ENCODE measurements around the gene F12.
"Not testable (repeated sequence)": the region's sequence is repeated elsewhere in the genome, so short reads cannot be mapped to it uniquely, and the experiment has no call there.

The F12 gene

GRCh38 chr5:177368869-177369644 is 40.3 kb downstream of the F12 start:
- no peak for DNase-seq

DNA sequence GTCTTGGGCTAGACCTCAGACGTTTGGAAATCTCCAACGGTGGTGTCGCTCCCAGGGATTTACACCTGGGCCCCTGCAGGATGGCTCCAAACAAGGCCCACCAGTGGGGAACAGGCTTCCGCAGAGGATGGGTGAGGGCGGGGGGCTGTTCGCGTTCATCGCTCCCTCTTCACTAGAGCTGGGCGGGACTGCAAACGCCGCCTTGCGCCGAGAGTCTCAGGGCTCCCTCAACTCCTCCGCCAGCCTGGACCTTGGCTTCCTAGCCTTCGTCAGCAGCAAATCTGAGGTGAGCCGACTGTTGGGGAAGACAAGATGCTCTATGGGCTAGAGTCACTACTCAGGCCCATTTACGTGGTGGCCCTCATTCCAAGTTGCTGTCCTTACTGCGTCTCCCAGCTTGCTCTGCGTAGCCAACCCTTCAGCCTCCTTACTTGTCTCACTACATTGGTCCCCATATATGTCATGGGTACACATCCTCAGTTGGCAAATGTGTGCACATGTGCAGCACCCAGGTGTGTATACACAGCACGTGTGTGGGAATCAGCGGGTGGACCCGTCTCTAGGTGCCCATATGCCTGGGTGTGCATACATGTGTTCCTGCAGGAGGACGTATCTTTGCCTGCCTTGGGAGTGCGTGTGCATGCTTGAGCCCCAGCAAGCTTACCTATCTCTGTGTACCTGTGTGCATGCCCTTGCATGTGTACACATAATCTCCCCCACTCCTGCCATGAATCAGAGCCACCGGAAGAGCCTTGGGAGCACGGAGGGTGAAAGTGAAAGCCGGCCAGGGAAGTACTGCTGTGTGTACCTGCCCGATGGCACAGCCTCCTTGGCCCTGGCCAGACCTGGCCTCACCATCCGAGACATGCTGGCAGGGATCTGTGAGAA is 41.1 kb downstream of the F12 start:
- no peak for DNase-seq

DNA sequence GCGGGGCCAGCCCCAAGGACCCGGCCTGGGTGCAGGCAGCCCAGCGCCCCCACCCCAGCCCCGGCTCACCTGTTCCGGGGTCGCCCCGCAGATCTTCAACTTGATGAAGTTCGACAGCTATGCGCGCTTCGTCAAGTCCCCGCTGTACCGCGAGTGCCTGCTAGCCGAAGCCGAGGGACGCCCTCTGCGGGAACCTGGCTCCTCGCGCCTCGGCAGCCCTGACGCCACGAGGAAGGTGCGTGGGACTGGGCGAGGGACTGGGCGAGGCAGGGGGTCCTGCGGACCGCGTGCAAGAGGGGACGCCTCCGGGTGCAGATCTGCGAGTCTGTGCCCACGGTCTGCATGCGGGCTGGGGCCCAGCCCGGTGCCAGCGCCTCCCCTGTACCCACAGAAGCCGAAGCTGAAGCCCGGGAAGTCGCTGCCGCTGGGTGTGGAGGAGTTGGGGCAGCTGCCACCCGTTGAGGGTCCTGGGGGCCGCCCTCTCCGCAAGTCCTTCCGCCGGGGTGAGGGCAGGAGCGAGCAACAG is 42.0 kb downstream of the F12 start:
- DNase-seq, result peak; percentile 85

- peak; percentile 92 for DNase-seq
These were observed 42.6 kb downstream of the F12 start for GRCh38 chr5:177366528-177367322.

DNA sequence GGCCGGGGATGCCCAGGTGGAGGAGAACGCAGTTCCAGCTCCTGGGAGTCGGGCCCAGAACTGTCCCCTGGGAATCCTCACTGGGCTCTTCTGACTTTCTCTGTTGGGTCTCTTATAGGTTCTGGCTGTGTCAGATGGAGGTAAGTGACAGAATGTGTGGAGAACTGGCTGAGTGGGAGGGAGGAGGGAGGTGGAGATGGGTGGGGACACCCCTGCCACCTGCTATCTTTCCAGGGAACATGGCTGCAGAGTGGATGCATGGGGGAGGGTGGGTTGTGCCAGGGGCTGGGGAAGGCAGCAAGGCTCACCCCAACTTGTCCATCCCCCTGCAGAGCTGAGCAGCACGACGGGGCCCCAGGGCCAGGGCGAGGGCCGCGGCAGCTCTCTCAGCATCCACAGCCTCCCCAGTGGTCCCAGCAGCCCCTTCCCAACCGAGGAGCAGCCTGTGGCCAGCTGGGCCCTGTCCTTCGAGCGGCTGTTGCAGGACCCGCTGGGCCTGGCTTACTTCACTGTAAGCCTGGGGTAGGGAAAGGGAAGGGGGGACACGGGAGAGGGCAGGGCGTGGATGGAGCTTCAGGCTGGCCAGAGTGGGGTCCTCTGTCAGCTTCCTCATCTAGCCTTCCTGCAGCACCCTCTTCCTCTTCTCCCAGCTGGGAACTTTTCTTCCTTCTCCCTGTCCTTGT is 43.4 kb downstream of the F12 start:
- DNase-seq, result no peak

DNA sequence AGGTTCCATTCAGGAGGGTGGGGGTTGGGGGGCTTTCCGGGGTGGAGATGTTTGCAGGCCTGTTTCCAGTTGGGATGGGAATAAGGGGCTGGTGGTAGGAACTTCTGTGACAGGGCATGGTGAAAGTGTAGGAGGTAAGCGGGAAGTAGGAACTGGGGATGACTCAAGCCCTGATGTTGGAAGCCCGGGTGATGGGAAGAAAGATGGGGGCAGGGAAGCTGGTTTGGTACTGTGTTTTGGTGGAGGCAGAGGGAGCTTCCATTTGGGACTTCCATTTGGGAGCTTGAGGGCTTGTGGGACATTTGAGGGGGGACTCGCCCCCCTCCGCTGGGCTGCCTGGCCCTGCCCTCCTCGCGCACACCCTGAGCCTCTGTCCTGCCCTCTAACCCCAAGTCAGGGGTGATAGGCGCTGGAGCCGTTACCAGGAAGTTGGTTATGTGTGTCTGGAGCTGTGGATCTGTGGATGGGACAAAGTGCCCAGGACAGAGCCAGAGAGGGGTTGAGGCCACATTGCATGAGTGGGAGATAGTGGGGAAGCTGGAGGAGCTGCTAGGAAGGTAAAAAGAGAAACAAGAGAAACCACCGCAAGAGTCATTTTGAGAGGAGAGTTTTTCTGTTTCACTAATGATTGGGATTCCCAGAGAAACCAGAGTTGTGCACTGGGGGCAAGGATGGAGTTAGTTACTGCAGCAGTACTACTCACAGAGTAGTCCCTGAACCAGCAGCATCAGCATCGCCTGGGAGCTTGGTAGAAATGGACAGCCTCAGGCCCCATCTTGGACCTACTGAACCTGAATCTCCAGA is 45.0 kb downstream of the F12 start:
- DNase-seq, result no peak

- no peak for DNase-seq
These were observed 45.8 kb downstream of the F12 start for GRCh38 chr5:177363565-177363964.

DNA sequence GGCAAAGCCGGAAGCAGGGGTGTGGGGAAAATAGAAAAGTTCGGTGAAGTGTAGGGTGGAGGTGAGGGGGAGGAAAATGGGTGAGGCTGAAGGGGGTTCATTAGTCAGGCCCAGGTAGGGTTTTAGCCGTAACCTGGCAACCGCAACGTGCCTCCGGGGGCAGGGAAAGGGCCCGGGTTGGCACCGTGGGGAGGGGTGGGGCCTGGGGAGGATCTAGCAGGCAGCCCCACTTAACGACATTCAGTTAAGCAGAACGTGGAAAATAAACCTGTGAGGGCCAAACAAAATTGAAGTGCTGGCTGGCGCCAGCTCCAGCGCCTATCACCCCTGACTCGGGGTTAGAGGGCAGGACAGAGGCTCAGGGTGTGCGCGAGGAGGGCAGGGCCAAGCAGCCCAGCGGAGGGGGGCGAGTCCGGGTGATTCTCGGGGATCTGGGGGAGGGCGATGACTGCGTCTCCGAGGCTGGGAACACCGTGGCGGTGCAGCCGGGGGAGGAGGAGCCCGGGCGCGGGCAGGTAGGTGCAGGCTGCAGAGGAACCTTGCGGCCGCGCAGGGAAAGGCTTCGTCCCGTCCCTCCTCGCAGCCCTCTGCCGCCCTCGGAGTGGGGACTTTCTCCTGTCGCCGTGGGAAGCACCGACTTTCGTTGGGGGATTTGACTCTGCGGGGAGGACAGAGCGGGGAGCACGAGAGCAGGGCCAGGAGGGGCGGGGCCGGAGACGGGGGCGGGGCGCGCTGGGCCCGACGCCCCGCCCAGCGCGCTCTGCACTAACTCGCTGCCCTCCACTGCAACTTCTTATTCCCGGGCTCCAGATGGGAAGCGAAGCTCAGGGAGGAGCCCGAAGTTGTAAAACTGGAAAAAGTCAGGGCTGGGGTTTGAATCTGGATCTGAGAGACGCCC is 46.5 kb downstream of the F12 start:
- DNase-seq, result peak; percentile 83

DNA sequence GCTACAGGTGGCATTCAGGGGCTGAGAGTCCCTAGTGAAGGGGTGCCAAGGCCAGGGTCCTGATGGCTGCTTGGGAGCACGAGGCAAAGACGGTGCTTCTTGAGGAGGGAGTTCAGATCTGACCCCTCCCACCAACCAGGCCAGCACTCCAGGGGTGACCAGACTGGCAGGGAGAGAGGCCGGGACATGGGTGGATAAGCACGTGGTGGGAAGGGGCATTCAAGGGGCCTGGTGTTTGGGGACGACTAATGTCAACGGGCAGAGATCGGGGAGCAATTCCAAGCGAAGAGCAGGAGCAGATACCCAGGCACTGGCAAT is 47.1 kb downstream of the F12 start:
- no peak for DNase-seq

- DNase-seq, result no peak
These were observed 47.7 kb downstream of the F12 start for GRCh38 chr5:177361418-177362291.

DNA sequence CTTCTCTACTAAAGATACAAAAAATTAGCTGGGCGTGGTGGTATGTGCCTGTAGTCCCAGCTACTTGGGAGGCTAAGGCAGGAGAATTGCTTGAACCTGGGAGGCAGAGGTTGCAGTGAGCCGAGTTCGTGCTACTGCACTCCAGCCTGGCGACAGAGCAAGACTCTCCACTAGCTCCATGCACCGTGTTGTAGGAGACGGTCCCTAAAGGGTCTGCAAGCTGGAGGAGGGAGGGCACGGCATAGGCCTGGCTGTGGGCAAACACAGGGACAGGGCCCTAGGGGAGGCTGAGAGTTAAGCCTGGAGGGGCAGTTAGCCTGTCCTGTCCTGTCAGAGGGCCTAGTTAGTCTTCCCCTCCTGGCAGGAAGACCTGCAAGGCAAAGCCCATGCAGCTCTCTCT is 48.6 kb downstream of the F12 start:
- DNase-seq, result not testable (repeated sequence)

DNA sequence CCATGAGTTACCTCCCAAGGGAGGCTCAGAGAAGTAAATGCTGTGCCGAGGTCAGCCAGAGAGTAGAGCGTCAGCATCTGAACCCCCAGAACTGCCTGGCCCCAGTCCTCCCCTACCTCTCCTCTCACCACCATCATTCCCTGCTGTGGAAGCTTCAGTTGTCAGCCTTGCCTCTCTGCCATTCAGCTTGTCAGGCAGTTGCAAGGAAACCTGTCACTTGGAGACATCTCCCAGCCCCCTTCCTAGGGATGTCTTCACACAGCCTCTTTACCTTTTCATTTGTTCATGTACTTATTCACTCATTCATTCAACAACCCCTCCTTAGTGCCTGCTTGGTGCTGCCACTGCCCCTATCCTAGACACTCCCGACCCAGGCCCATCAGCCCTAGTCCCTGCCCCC is 49.5 kb downstream of the F12 start:
- no peak for DNase-seq

- DNase-seq, result no peak
These were observed 49.9 kb downstream of the F12 start for GRCh38 chr5:177359451-177359851.

DNA sequence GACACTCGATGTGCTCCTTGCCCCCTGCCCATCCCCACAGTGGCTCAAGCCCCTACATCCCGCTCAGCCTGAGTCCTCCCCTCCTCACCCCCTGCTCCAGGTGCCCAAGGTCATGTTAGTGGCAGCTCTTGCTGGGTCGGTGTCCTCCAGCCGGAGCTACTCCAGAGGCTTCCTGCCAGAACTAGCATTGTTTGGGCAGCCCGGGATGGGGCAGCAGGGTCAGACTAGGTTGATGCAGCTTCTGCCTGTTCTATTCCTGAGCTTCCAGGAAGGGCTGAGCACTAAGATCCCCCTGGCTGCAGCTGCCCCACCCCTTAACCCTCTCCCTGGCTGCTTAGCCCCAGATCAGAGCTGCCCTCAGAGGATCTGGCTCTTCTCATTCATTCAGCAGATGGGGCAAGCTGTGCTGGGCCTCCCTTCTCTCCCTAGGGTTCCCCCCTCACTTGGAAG is 51.0 kb downstream of the F12 start:
- no peak for DNase-seq

GRCh38 chr5:177357459-177358351 is 51.7 kb downstream of the F12 start, which contains the start of gene RGS14:
RGS14 (plus strand) TSS chr5:177357924; CDS start chr5:177358025, 101 bp downstream.
- DNase-seq, result no peak

DNA sequence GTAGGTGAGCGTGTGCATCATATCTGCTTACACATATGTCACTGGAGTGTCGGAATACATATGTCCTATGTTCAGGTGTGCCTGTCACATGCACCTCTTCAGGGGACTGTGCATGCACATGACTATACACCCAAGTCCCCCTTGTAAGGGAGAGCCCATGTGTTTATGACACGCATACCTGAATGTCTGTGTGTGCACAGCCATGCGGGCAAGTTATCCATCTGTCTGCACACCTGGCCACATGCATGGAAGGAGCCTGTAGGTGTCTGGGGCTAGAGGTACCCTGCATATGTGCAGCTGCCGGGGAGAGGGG is 52.3 kb downstream of the F12 start:
- no peak for DNase-seq

- DNase-seq, result no peak
These were observed 52.6 kb downstream of the F12 start for GRCh38 chr5:177356746-177357145.

DNA sequence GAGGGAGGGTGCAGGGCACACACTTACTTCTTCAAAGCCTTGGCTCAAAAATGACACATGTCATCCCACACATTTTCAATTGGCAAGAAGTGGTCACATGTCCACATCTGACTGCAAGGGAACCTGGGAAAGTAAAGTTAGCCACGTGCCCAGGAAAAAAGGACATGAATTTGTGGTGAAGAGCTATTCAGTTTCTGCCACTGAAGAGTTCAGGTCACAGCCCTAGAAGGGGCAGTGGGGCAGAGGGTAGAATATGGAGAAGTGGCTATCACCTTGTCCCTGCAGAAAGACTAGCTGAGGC is 53.5 kb downstream of the F12 start:
- no peak for DNase-seq

All from right kidney (tissue), 1 donor.